HCT116 (cell line): ENCODE results near the gene RUNX1. TPM values are rescaled to one million over a fixed set of nuclear protein-coding genes. Genes with fewer than 3 reads are reported as not detected.

ENCODE experiments used
- ATAC-seq: fragments of 200-7000 bp; cut with Tn5 transposase; 2 replicates; pipeline ENCODE4 v1.9.1; 2020; ENCODE audit warnings: mild to moderate bottlenecking, moderate library complexity
- BruUV-seq: library from RNA; stranded (reverse); fragments of 400-500 nt; replicated peaks from 2 replicates; lab custom pipeline; 2021; lab: Mats Ljungman, UMichigan
- CTCF ChIA-PET: fragments of 300-600 bp; sonication (Branson Sonifier 250); formaldehyde crosslinking; loops from one replicate; lab custom pipeline; 2021; ENCODE audit warnings: antibody characterized with exemption; lab: Charles Lee
- POLR2A ChIA-PET: fragments of 300-600, 350-600 bp; sonication (Branson Sonifier 250); formaldehyde crosslinking; loops from one replicate; lab custom pipeline; 2021; ENCODE audit warnings: antibody characterized with exemption; lab: Charles Lee
- RAD21 ChIA-PET, 2 experiments: fragments of 300-600 bp; sonication (Branson Sonifier 250); formaldehyde crosslinking; loops; one replicate each; lab custom pipeline; 2023; ENCODE audit warnings: low total read pairs in 2 of 2; ENCODE audit not compliant: uncharacterized antibody in 2 of 2, unreplicated experiment in 2 of 2, low non-redundant PET in 1 of 2; lab: Charles Lee
- DNase-seq: peaks from one replicate; pipeline ENCODE4 v3.0.0-alpha.2; 2010; ENCODE audit warnings: low read depth, low spot score
- H2AFZ ChIP-seq: fragments of 200-600 bp; shearing (Covaris generic), sonication (generic); 2 replicates; pipeline ENCODE4 v1.6.1; 2017; ENCODE audit warnings: low read depth, mixed run types, mixed read lengths, antibody characterized with exemption, low read length; ENCODE audit not compliant: poor library complexity, severe bottlenecking
- H3K27ac ChIP-seq: 2 replicates; pipeline ENCODE4 v1.5.1; 2012; ENCODE audit warnings: low read depth, low read length
- H3K27me3 ChIP-seq: fragments of 200-600 bp; sonication (generic); 2 replicates; pipeline ENCODE4 v1.6.1; 2016; ENCODE audit warnings: mixed run types, low read length, mixed read lengths; ENCODE audit not compliant: insufficient read depth
- H3K36me3 ChIP-seq, 2 experiments: fragments of 200-500 bp in 1 of 2; fragments of 200-600 bp in 1 of 2; sonication (Bioruptor generic) in 1 of 2; sonication (generic) in 1 of 2; 2 replicates each; pipeline versions ENCODE4 v1.5.1 to v1.6.1; 2014 to 2016; ENCODE audit warnings: low read length in 2 of 2, inconsistent platforms in 1 of 2, mixed read lengths in 1 of 2, mixed run types in 1 of 2; ENCODE audit not compliant: insufficient read depth in 2 of 2, control insufficient read depth in 1 of 2
- H3K4me1 ChIP-seq, 2 experiments: fragments of 200-600 bp in 1 of 2; sonication (generic) in 1 of 2; 2 replicates each; pipeline versions ENCODE4 v1.5.1 to v1.6.1; 2012 to 2017; ENCODE audit warnings: low read length in 2 of 2, inconsistent platforms in 1 of 2, mild to moderate bottlenecking in 1 of 2, mixed read lengths in 1 of 2, mixed run types in 1 of 2, moderate library complexity in 1 of 2; ENCODE audit not compliant: insufficient read depth in 2 of 2, control insufficient read depth in 1 of 2
- H3K4me2 ChIP-seq: fragments of 200-600 bp; sonication (generic); 2 replicates; pipeline ENCODE4 v1.6.1; 2017; ENCODE audit warnings: mixed run types, low read length, mixed read lengths
- H3K4me3 ChIP-seq, 2 experiments: fragments of 200-600 bp in 1 of 2; sonication (generic) in 1 of 2; replicated peaks in 1 of 2; 2 replicates each; pipeline ENCODE4 v1.5.1; 2011 to 2016; ENCODE audit warnings: low read length in 2 of 2, control low read depth in 1 of 2, low read depth in 1 of 2, mild to moderate bottlenecking in 1 of 2, mixed read lengths in 1 of 2, mixed run types in 1 of 2
- H3K79me2 ChIP-seq: fragments of 200-600 bp; sonication (generic); 2 replicates; pipeline ENCODE4 v1.6.1; 2017; ENCODE audit warnings: mild to moderate bottlenecking, mixed run types, low read length, moderate library complexity, mixed read lengths; ENCODE audit not compliant: insufficient read depth
- H3K9ac ChIP-seq: fragments of 200-600 bp; sonication (generic); 2 replicates; pipeline ENCODE4 v1.6.1; 2016; ENCODE audit warnings: low read length, mixed read lengths
- H3K9me2 ChIP-seq: fragments of 200-600 bp; sonication (generic), shearing (Covaris generic); 2 replicates; pipeline ENCODE4 v1.6.1; 2017; ENCODE audit warnings: mixed run types, mild to moderate bottlenecking, moderate library complexity; ENCODE audit not compliant: insufficient read depth
- H3K9me3 ChIP-seq, 2 experiments: fragments of 200-500 bp in 1 of 2; fragments of 200-600 bp in 1 of 2; sonication (Bioruptor generic) in 1 of 2; sonication (generic) in 1 of 2; 2 replicates each; pipeline ENCODE4 v1.6.1; 2014 to 2017; ENCODE audit warnings: low read length in 2 of 2, mixed read lengths in 2 of 2, inconsistent platforms in 1 of 2, low read depth in 1 of 2, mild to moderate bottlenecking in 1 of 2, mixed run types in 1 of 2, moderate library complexity in 1 of 2; ENCODE audit not compliant: control insufficient read depth in 1 of 2, insufficient read depth in 1 of 2
- H4K20me1 ChIP-seq: fragments of 200-600 bp; sonication (generic), shearing (Covaris generic); 2 replicates; pipeline ENCODE4 v1.6.1; 2017; ENCODE audit warnings: mixed run types, mild to moderate bottlenecking, moderate library complexity; ENCODE audit not compliant: insufficient read depth
- CBX3 ChIP-seq: IDR thresholded peaks from 2 replicates; pipeline ENCODE4 v1.6.1; 2012; ENCODE audit warnings: low read depth
- EGR1 ChIP-seq: IDR thresholded peaks from 2 replicates; pipeline ENCODE4 v1.6.1; 2012; ENCODE audit warnings: low read depth
- JUND ChIP-seq: IDR thresholded peaks from 2 replicates; pipeline ENCODE4 v1.6.1; 2012
- RAD21 ChIP-seq: IDR thresholded peaks from 2 replicates; pipeline ENCODE4 v1.6.1; 2012; ENCODE audit warnings: low read depth, mild to moderate bottlenecking
- SIN3A ChIP-seq: IDR thresholded peaks from 2 replicates; pipeline ENCODE4 v1.6.1; 2012; ENCODE audit warnings: low read depth
- YY1 ChIP-seq: IDR thresholded peaks from 2 replicates; pipeline ENCODE4 v1.6.1; 2011; ENCODE audit warnings: low read length, low read depth, moderate library complexity, mild to moderate bottlenecking; ENCODE audit not compliant: insufficient replicate concordance; ENCODE audit errors: extremely low read depth
- ZFX ChIP-seq: fragments of 450-650 bp; IDR thresholded peaks from 2 replicates; pipeline ENCODE4 v1.6.1; 2017
- intact Hi-C: fragments of 100-400 bp; cut with micrococcal nuclease; formaldehyde crosslinking; loops from 2 replicates; pipeline ENCODE4 v1.10.0; 2022
- total RNA-seq: library from RNA; stranded (reverse); gene quantifications from one replicate; pipeline ENCODE4 v1.2.1, GENCODE V29; 2021; ENCODE audit not compliant: unreplicated experiment
- TF ChIP-seq, protein P1 (sequence below), 3 experiments: fragments of 200-600 bp in 1 of 3; sonication (generic) in 1 of 3; IDR thresholded peaks in 2 of 3; conservative IDR thresholded peaks in 1 of 3; 2 replicates each; pipeline ENCODE4 v1.5.1; 2012 to 2017; ENCODE audit warnings: low read depth in 2 of 3, low read length in 2 of 3, antibody characterized with exemption in 1 of 3, borderline replicate concordance in 1 of 3, control low read depth in 1 of 3, mild to moderate bottlenecking in 1 of 3, mixed read lengths in 1 of 3, mixed run types in 1 of 3, moderate library complexity in 1 of 3; ENCODE audit not compliant: insufficient read depth in 1 of 3
- TF ChIP-seq, protein P2 (sequence below): IDR thresholded peaks from 2 replicates; pipeline ENCODE4 v1.6.1; 2012; ENCODE audit warnings: low read depth
- TF ChIP-seq, protein P3 (sequence below): IDR thresholded peaks from 2 replicates; pipeline ENCODE4 v1.6.1; 2011; ENCODE audit warnings: mild to moderate bottlenecking, low read length, moderate library complexity; ENCODE audit not compliant: insufficient replicate concordance; ENCODE audit errors: extremely low read depth

Gene RUNX1
- total RNA-seq, 1 experiment from 2014 or later = 33.5 TPM

DNA sequence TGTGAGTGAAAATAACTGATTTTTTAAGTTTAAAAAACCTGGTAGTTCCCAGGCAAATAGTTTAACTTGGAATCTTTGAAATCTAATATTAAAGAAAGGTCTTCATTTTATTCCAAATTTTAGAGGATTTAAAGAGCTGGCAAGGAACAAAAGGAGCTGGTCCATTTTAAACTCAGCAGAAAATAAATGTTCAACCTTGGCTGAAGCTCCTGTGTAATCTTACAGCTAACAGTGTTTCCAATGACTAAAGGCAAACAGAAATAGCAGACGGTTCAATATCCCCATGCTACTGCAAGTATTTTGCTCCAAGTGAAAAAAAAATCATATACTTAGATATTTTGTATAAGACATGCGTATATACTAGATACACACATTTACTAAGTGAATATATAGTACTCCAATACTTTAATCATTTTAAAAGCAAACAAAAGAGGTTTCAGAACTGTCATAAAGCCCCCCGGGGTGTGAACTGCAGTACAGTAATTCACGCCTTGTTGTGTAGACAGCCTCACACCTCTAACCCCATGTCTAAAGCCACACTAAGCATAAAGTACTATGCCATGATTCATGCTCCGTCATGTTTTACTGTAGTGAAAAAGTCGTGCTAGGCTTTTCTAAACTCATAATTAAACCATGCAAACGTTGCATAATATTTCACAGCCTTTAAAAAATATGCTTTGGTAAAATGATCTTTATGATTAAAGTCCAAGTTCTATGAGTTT lies 248.1 kb downstream of the RUNX1 start (continued):
- TF ChIP-seq, protein P1, sequence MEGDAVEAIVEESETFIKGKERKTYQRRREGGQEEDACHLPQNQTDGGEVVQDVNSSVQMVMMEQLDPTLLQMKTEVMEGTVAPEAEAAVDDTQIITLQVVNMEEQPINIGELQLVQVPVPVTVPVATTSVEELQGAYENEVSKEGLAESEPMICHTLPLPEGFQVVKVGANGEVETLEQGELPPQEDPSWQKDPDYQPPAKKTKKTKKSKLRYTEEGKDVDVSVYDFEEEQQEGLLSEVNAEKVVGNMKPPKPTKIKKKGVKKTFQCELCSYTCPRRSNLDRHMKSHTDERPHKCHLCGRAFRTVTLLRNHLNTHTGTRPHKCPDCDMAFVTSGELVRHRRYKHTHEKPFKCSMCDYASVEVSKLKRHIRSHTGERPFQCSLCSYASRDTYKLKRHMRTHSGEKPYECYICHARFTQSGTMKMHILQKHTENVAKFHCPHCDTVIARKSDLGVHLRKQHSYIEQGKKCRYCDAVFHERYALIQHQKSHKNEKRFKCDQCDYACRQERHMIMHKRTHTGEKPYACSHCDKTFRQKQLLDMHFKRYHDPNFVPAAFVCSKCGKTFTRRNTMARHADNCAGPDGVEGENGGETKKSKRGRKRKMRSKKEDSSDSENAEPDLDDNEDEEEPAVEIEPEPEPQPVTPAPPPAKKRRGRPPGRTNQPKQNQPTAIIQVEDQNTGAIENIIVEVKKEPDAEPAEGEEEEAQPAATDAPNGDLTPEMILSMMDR (IDR thresholded peaks at IDR 0.05 in 2 of 3, conservative IDR thresholded peaks at IDR 0.05 in 1 of 3; ENCODE audit: borderline replicate concordance in 1 of 3, insufficient read depth in 1 of 3, low read depth in 2 of 3, low read length in 2 of 3) = no peak
- TF ChIP-seq, protein P2, sequence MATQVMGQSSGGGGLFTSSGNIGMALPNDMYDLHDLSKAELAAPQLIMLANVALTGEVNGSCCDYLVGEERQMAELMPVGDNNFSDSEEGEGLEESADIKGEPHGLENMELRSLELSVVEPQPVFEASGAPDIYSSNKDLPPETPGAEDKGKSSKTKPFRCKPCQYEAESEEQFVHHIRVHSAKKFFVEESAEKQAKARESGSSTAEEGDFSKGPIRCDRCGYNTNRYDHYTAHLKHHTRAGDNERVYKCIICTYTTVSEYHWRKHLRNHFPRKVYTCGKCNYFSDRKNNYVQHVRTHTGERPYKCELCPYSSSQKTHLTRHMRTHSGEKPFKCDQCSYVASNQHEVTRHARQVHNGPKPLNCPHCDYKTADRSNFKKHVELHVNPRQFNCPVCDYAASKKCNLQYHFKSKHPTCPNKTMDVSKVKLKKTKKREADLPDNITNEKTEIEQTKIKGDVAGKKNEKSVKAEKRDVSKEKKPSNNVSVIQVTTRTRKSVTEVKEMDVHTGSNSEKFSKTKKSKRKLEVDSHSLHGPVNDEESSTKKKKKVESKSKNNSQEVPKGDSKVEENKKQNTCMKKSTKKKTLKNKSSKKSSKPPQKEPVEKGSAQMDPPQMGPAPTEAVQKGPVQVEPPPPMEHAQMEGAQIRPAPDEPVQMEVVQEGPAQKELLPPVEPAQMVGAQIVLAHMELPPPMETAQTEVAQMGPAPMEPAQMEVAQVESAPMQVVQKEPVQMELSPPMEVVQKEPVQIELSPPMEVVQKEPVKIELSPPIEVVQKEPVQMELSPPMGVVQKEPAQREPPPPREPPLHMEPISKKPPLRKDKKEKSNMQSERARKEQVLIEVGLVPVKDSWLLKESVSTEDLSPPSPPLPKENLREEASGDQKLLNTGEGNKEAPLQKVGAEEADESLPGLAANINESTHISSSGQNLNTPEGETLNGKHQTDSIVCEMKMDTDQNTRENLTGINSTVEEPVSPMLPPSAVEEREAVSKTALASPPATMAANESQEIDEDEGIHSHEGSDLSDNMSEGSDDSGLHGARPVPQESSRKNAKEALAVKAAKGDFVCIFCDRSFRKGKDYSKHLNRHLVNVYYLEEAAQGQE = no peak
- TF ChIP-seq CBX3 (no peak), JUND (no peak), EGR1 (no peak)

DNA sequence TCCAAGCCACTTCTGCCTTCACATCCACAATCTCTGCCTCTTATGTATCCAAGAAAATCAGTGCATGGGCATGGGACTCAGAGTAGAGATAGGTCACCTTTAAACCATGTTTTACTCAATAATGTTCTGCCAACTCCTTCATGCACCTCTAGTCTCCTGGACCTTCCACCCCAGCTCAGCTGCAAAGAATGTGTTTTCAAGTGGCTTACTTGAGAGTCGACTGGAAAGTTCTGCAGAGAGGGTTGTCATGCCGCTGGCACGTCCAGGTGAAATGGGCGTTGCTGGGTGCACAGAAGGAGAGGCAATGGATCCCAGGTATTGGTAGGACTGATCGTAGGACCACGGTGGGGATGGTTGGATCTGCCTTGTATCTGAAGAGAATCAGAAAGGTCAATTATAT lies 250.0 kb downstream of the RUNX1 start:
- Histone ChIP-seq H3K9me3 (no peaks in the 10 kb centered on the region), H3K36me3 (peaks cover 4 to 7% of the 10 kb centered on the region in 2 experiments; a peak in 3 of 4 replicates), H3K4me3 (no peak overlapping the region), H3K27ac (no peak overlapping the region), H3K9me2 (no peaks in the 10 kb centered on the region), H3K9ac (no peak overlapping the region), H3K27me3 (no peaks in the 10 kb centered on the region), H2AFZ (no peak overlapping the region), H3K4me2 (peak overlapping the region; percentile 69; the same call in 1 of the 2 replicates), H3K4me1 (peaks cover 79 to 94% of the 10 kb centered on the region in 2 experiments), H3K79me2 (no peaks in the 10 kb centered on the region), H4K20me1 (no peaks in the 10 kb centered on the region)
- intact Hi-C loops = no loop called here
- CTCF ChIA-PET = no interaction called here
- TF ChIP-seq JUND = no peak
- TF ChIP-seq SIN3A = no peak
- no peak for TF ChIP-seq RAD21
- TF ChIP-seq YY1 = no peak
- TF ChIP-seq ZFX = no peak
- TF ChIP-seq, protein P2 = no peak
- TF ChIP-seq, protein P3, sequence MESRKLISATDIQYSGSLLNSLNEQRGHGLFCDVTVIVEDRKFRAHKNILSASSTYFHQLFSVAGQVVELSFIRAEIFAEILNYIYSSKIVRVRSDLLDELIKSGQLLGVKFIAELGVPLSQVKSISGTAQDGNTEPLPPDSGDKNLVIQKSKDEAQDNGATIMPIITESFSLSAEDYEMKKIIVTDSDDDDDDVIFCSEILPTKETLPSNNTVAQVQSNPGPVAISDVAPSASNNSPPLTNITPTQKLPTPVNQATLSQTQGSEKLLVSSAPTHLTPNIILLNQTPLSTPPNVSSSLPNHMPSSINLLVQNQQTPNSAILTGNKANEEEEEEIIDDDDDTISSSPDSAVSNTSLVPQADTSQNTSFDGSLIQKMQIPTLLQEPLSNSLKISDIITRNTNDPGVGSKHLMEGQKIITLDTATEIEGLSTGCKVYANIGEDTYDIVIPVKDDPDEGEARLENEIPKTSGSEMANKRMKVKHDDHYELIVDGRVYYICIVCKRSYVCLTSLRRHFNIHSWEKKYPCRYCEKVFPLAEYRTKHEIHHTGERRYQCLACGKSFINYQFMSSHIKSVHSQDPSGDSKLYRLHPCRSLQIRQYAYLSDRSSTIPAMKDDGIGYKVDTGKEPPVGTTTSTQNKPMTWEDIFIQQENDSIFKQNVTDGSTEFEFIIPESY = no peak
- POLR2A ChIA-PET = no interaction called here
- ATAC-seq (no peak), DNase-seq (no peak)
- BruUV-seq = no TSS peak
- RAD21 ChIA-PET = no interaction called here
